Measurements from ENCODE around the gene IL1RAP.

DNA sequence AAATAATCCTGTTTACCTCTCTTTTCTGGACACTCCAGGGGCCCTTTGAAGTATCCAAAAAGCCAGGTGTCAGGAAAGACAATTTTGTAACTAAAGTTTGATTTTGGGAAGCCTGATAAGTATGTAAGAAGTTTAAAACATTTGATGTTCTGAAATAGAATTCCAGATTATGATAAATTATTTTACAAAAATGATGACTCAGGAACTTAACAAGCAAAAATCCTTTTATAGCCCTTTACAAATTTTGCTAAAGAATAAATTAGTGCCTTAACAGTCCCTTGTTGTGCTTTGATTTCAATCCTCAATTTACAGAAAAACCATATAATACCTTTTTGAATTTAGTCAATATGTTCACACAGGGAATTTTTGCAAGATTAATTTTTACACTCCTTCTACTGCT is 38.1 kb downstream of the IL1RAP start:
- TF ChIP-seq, protein P1, sequence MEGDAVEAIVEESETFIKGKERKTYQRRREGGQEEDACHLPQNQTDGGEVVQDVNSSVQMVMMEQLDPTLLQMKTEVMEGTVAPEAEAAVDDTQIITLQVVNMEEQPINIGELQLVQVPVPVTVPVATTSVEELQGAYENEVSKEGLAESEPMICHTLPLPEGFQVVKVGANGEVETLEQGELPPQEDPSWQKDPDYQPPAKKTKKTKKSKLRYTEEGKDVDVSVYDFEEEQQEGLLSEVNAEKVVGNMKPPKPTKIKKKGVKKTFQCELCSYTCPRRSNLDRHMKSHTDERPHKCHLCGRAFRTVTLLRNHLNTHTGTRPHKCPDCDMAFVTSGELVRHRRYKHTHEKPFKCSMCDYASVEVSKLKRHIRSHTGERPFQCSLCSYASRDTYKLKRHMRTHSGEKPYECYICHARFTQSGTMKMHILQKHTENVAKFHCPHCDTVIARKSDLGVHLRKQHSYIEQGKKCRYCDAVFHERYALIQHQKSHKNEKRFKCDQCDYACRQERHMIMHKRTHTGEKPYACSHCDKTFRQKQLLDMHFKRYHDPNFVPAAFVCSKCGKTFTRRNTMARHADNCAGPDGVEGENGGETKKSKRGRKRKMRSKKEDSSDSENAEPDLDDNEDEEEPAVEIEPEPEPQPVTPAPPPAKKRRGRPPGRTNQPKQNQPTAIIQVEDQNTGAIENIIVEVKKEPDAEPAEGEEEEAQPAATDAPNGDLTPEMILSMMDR (IDR thresholded peaks at IDR 0.05) = no peak
- TF ChIP-seq POLR2A (IDR thresholded peaks at IDR 0.05) = no peak

All from vagina (tissue), 2 donors.